Cardiac muscle cell (in vitro differentiated cells and primary cell): ENCODE results near the gene UBXN11. TPM values are rescaled to one million over a fixed set of nuclear protein-coding genes. Genes with fewer than 3 reads are reported as not detected.

Source experiments
- DNase-seq, 2 donors: peaks; one replicate each; pipeline versions ENCODE4 v3.0.0 to v3.0.0-alpha.2; 2010 to 2017; ENCODE audit warnings: low read depth in 1 of 2, low spot score in 1 of 2
- H3K27ac ChIP-seq: fragments of 200-600 bp; sonication (generic); 2 replicates; pipeline ENCODE4 v1.5.1; 2016
- H3K27me3 ChIP-seq: fragments of 200-600 bp; sonication (generic); 2 replicates; pipeline ENCODE4 v1.6.0; 2016; ENCODE audit warnings: control low read depth
- H3K36me3 ChIP-seq: fragments of 200-600 bp; sonication (generic); 2 replicates; pipeline ENCODE4 v1.5.1; 2016; ENCODE audit warnings: control low read depth
- H3K4me1 ChIP-seq: fragments of 200-600 bp; sonication (generic); 2 replicates; pipeline ENCODE4 v1.8.1; 2017; ENCODE audit warnings: low read depth, mild to moderate bottlenecking, mixed run types
- H3K4me3 ChIP-seq: fragments of 200-600 bp; sonication (generic); 2 replicates; pipeline ENCODE4 v1.5.1; 2016; ENCODE audit warnings: mild to moderate bottlenecking
- H3K9me3 ChIP-seq: fragments of 200-600 bp; sonication (generic); 2 replicates; pipeline ENCODE4 v1.5.1; 2017; ENCODE audit warnings: low read depth, mild to moderate bottlenecking, control low read depth
- CTCF ChIP-seq: IDR thresholded peaks from 2 replicates; pipeline ENCODE4 v1.5.1; 2012; ENCODE audit warnings: low read depth, mild to moderate bottlenecking, low read length
- polyA plus RNA-seq: library from polyadenylated mRNA; unstranded; fragments of >200 nt; fragmentation: Nextera tagmentation; extraction: Ambion mirVana; gene quantifications from 2 replicates; pipeline ENCODE4 v1.2.1, GENCODE V29; 2016
- total RNA-seq: library from RNA; depleted of rRNA; stranded (reverse); fragments of >200 nt; gene quantifications from 2 replicates; pipeline ENCODE4 v1.2.3, GENCODE V29; 2016

The UBXN11 gene
- total and polyA plus RNA-seq, 2 experiments from 2014 or later = 21.1 to 41.3 TPM

GRCh38 chr1:26324550-26324949, 18.1 kb upstream of the UBXN11 start:
- H3K9me3 ChIP-seq = no peaks in the 10 kb centered on the region
- no peak for TF ChIP-seq CTCF
- H3K4me1 ChIP-seq = no peaks in the 10 kb centered on the region
- no peak for DNase-seq
- H3K36me3 ChIP-seq = no peaks in the 10 kb centered on the region
- no peak overlapping the region for H3K27ac ChIP-seq
- no peak overlapping the region for H3K4me3 ChIP-seq
- H3K27me3 ChIP-seq = no peaks in the 10 kb centered on the region

GRCh38 chr1:26323382-26323781, 16.9 kb upstream of the UBXN11 start:
- DNase-seq = no peak
- no peaks in the 10 kb centered on the region for H3K36me3 ChIP-seq
- H3K27me3 ChIP-seq = no peaks in the 10 kb centered on the region
- H3K27ac ChIP-seq = no peak overlapping the region
- H3K4me3 ChIP-seq = no peak overlapping the region
- TF ChIP-seq CTCF = no peak
- no peaks in the 10 kb centered on the region for H3K9me3 ChIP-seq
- H3K4me1 ChIP-seq = no peaks in the 10 kb centered on the region

GRCh38 chr1:26322042-26322331, 15.6 kb upstream of the UBXN11 start:
- no peak for TF ChIP-seq CTCF
- Histone ChIP-seq H3K36me3 (no peaks in the 10 kb centered on the region), H3K9me3 (no peaks in the 10 kb centered on the region), H3K27ac (no peak overlapping the region), H3K4me3 (no peak overlapping the region), H3K27me3 (no peaks in the 10 kb centered on the region), H3K4me1 (no peaks in the 10 kb centered on the region)
- no peak for DNase-seq

- Histone ChIP-seq H3K27me3 (no peaks in the 10 kb centered on the region), H3K4me3 (no peak overlapping the region), H3K4me1 (no peaks in the 10 kb centered on the region), H3K27ac (no peak overlapping the region), H3K9me3 (no peaks in the 10 kb centered on the region), H3K36me3 (no peaks in the 10 kb centered on the region)
- peak; percentile 87 for TF ChIP-seq CTCF
- DNase-seq = peak; percentile 86 to 88
These were observed 15.0 kb upstream of the UBXN11 start for GRCh38 chr1:26321315-26322041.

- no peak for DNase-seq
- Histone ChIP-seq H3K27ac (no peak overlapping the region), H3K36me3 (no peaks in the 10 kb centered on the region), H3K4me1 (no peaks in the 10 kb centered on the region), H3K27me3 (no peaks in the 10 kb centered on the region), H3K4me3 (no peak overlapping the region), H3K9me3 (no peaks in the 10 kb centered on the region)
- no peak for TF ChIP-seq CTCF
These were observed 14.5 kb upstream of the UBXN11 start for GRCh38 chr1:26320896-26321295.
